Measurements from ENCODE around the gene COX4I1. TPM values are rescaled to one million over a fixed set of nuclear protein-coding genes. Genes with fewer than 3 reads are reported as not detected.
A peak's percentile ranks its signal among the peaks of the same experiment; 100 is the strongest.
"Not testable (repeated sequence)": the region's sequence is repeated elsewhere in the genome, so short reads cannot be mapped to it uniquely, and the experiment has no call there.

The COX4I1 gene
- total RNA-seq, 3 donors from 2014 or later, result 516 to 561 (median 525) TPM

- Mint-ChIP-seq H3K4me3 (no peak overlapping the region), H3K36me3 (ENCODE audit: insufficient read depth) (peaks cover 52% of the 10 kb centered on the region), H3K27me3 (ENCODE audit: low read depth) (no peaks in the 10 kb centered on the region), H3K9me3 (no peaks in the 10 kb centered on the region), H3K4me1 (ENCODE audit: low read depth) (peaks cover 30% of the 10 kb centered on the region)
- DNase-seq, result no peak
- ATAC-seq, result no peak
These were observed 4.1 kb downstream of the COX4I1 start for GRCh38 chr16:85803570-85803969.

- Mint-ChIP-seq H3K4me1 (ENCODE audit: low read depth) (peaks cover 25% of the 10 kb centered on the region), H3K27me3 (ENCODE audit: low read depth) (no peaks in the 10 kb centered on the region), H3K4me3 (no peak overlapping the region), H3K9me3 (no peaks in the 10 kb centered on the region), H3K36me3 (ENCODE audit: insufficient read depth) (peaks cover 52% of the 10 kb centered on the region)
- no peak for ATAC-seq
- no peak for DNase-seq
These were observed 6.0 kb downstream of the COX4I1 start for GRCh38 chr16:85805442-85806045.

GRCh38 chr16:85806539-85806938 is 7.0 kb downstream of the COX4I1 start:
- H3K27me3 Mint-ChIP-seq (ENCODE audit: low read depth), result no peaks in the 10 kb centered on the region
- H3K4me1 Mint-ChIP-seq (ENCODE audit: low read depth), result peaks cover 15% of the 10 kb centered on the region
- DNase-seq (no peak), ATAC-seq (no peak)
- H3K36me3 Mint-ChIP-seq (ENCODE audit: insufficient read depth), result peaks cover 50% of the 10 kb centered on the region
- H3K4me3 Mint-ChIP-seq, result no peak overlapping the region
- H3K9me3 Mint-ChIP-seq, result no peaks in the 10 kb centered on the region

- DNase-seq; H3K4me3 Mint-ChIP-seq; ATAC-seq; H3K9me3 Mint-ChIP-seq; H3K27me3 Mint-ChIP-seq (ENCODE audit: low read depth); H3K4me1 Mint-ChIP-seq (ENCODE audit: low read depth): not testable (repeated sequence)
- H3K36me3 Mint-ChIP-seq (ENCODE audit: insufficient read depth), result peaks cover 43% of the 10 kb centered on the region
These were observed 7.8 kb downstream of the COX4I1 start for GRCh38 chr16:85807340-85807739.

- not testable (repeated sequence) for H3K27me3 Mint-ChIP-seq (ENCODE audit: low read depth); H3K4me1 Mint-ChIP-seq (ENCODE audit: low read depth); H3K4me3 Mint-ChIP-seq; H3K9me3 Mint-ChIP-seq; DNase-seq; ATAC-seq
- peaks cover 37% of the 10 kb centered on the region for H3K36me3 Mint-ChIP-seq (ENCODE audit: insufficient read depth)
These were observed 8.6 kb downstream of the COX4I1 start for GRCh38 chr16:85808104-85808503.

GRCh38 chr16:85808926-85809325 is 9.4 kb downstream of the COX4I1 start:
- no peak for DNase-seq
- no peak overlapping the region for H3K4me3 Mint-ChIP-seq

GRCh38 chr16:85809645-85810044 is 10.2 kb downstream of the COX4I1 start:
- Mint-ChIP-seq H3K4me3 (no peak overlapping the region), H3K36me3 (ENCODE audit: insufficient read depth) (peaks cover 24% of the 10 kb centered on the region), H3K27me3 (ENCODE audit: low read depth) (peaks cover 7% of the 10 kb centered on the region), H3K9me3 (no peaks in the 10 kb centered on the region), H3K4me1 (ENCODE audit: low read depth) (no peaks in the 10 kb centered on the region)
- no peak for ATAC-seq
- DNase-seq, result no peak

More at GRCh38 chr16:85808926-85809325, 9.4 kb downstream of the COX4I1 start:
- Mint-ChIP-seq H3K36me3 (ENCODE audit: insufficient read depth) (peaks cover 29% of the 10 kb centered on the region), H3K9me3 (no peaks in the 10 kb centered on the region), H3K27me3 (ENCODE audit: low read depth) (peaks cover 6% of the 10 kb centered on the region), H3K4me1 (ENCODE audit: low read depth) (peaks cover 1% of the 10 kb centered on the region)
- ATAC-seq, result no peak

GRCh38 chr16:85810097-85810741 is 10.7 kb downstream of the COX4I1 start:
- Mint-ChIP-seq H3K4me1 (ENCODE audit: low read depth) (no peaks in the 10 kb centered on the region), H3K27me3 (ENCODE audit: low read depth) (peaks cover 7% of the 10 kb centered on the region), H3K9me3 (no peaks in the 10 kb centered on the region), H3K36me3 (ENCODE audit: insufficient read depth) (peaks cover 19% of the 10 kb centered on the region), H3K4me3 (no peak overlapping the region)
- ATAC-seq (no peak), DNase-seq (no peak)

- DNase-seq (no peak), ATAC-seq (no peak)
- Mint-ChIP-seq H3K27me3 (ENCODE audit: low read depth) (peaks cover 7% of the 10 kb centered on the region), H3K36me3 (ENCODE audit: insufficient read depth) (peaks cover 13% of the 10 kb centered on the region), H3K9me3 (no peaks in the 10 kb centered on the region), H3K4me3 (no peak overlapping the region), H3K4me1 (ENCODE audit: low read depth) (no peaks in the 10 kb centered on the region)
These were observed 11.2 kb downstream of the COX4I1 start for GRCh38 chr16:85810742-85811115.

- Mint-ChIP-seq H3K36me3 (ENCODE audit: insufficient read depth) (no peaks in the 10 kb centered on the region), H3K4me1 (ENCODE audit: low read depth) (no peaks in the 10 kb centered on the region), H3K9me3 (no peaks in the 10 kb centered on the region), H3K4me3 (no peak overlapping the region), H3K27me3 (ENCODE audit: low read depth) (peaks cover 9% of the 10 kb centered on the region)
- ATAC-seq, result no peak
- no peak for DNase-seq
These were observed 12.7 kb downstream of the COX4I1 start for GRCh38 chr16:85812031-85812807.

GRCh38 chr16:85812811-85813700 is 13.6 kb downstream of the COX4I1 start:
- Mint-ChIP-seq H3K4me3 (no peak overlapping the region), H3K9me3 (no peaks in the 10 kb centered on the region), H3K27me3 (ENCODE audit: low read depth) (peaks cover 9% of the 10 kb centered on the region), H3K36me3 (ENCODE audit: insufficient read depth) (no peaks in the 10 kb centered on the region), H3K4me1 (ENCODE audit: low read depth) (no peaks in the 10 kb centered on the region)
- DNase-seq (no peak), ATAC-seq (no peak)

- ATAC-seq (no peak), DNase-seq (no peak)
- Mint-ChIP-seq H3K36me3 (ENCODE audit: insufficient read depth) (no peaks in the 10 kb centered on the region), H3K4me3 (no peak overlapping the region), H3K27me3 (ENCODE audit: low read depth) (peaks cover 9% of the 10 kb centered on the region), H3K4me1 (ENCODE audit: low read depth) (peaks cover 5% of the 10 kb centered on the region), H3K9me3 (no peaks in the 10 kb centered on the region)
These were observed 16.7 kb downstream of the COX4I1 start for GRCh38 chr16:85816159-85816558.

- not testable (repeated sequence) for H3K4me3 Mint-ChIP-seq; H3K36me3 Mint-ChIP-seq (ENCODE audit: insufficient read depth); DNase-seq; H3K27me3 Mint-ChIP-seq (ENCODE audit: low read depth); ATAC-seq; H3K9me3 Mint-ChIP-seq; H3K4me1 Mint-ChIP-seq (ENCODE audit: low read depth)
These were observed 17.7 kb downstream of the COX4I1 start for GRCh38 chr16:85817195-85817594.

GRCh38 chr16:85819245-85819644 is 19.8 kb downstream of the COX4I1 start:
- DNase-seq (peak; percentile 84), ATAC-seq (peak; percentile 69 to 72)
- no peak overlapping the region for H3K4me3 Mint-ChIP-seq
- no peaks in the 10 kb centered on the region for H3K36me3 Mint-ChIP-seq (ENCODE audit: insufficient read depth)
- H3K4me1 Mint-ChIP-seq (ENCODE audit: low read depth), result peaks cover 8% of the 10 kb centered on the region
- H3K27me3 Mint-ChIP-seq (ENCODE audit: low read depth), result peaks cover 2% of the 10 kb centered on the region
- no peaks in the 10 kb centered on the region for H3K9me3 Mint-ChIP-seq

Data from activated T-cell treated with anti-CD3 and anti-CD28 coated beads, Interleukin-2, amount 50 U/mL, for 4 hours (primary cell).